HG03064 (cell line): Measurements from ENCODE around the gene PIPOX.

Experiments
- ATAC-seq: cut with Tn5 transposase; IDR thresholded peaks from one replicate; pipeline ENCODE4 v1.9.1; 2021; ENCODE audit warnings: low read depth; ENCODE audit not compliant: unreplicated experiment

PIPOX gene, protein sequence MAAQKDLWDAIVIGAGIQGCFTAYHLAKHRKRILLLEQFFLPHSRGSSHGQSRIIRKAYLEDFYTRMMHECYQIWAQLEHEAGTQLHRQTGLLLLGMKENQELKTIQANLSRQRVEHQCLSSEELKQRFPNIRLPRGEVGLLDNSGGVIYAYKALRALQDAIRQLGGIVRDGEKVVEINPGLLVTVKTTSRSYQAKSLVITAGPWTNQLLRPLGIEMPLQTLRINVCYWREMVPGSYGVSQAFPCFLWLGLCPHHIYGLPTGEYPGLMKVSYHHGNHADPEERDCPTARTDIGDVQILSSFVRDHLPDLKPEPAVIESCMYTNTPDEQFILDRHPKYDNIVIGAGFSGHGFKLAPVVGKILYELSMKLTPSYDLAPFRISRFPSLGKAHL

DNA sequence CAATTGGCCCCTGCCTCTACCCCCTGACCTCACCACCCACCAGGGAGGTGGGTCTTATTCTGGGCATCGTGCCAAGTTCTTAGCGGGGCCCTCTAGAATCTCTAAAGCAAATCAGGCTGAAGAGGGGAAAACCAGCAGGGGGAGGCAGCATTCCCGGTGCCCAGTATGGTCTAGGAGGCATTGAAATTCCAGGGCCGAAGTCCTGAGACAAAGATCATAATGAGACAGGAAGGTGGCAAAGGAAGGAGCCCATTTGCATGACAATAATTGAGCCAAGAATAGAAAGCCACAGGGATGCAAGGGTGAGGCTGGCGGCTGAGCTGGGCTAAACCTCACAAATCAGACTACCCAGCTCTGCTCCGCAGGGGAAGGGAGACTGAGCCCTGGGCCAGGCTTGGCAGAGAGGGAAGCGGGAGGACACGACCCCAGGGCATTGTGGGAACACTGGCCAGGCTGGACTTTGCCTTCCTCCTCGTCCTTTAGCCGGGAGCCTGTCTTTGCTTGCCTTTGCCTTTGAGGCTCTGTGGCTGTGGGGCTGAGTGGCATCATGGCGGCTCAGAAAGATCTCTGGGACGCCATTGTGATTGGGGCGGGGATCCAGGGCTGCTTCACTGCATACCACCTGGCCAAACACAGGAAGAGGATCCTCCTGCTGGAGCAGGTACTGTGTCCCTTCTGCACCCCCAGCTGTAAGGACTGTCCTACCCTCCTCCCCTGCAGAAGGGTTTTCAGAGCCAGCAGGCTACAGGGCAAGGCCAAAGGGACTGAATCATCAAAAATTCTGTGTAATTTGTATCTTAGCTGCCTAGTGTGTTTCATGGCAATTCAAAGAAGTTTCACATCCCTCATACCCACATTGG lies at the start of gene PIPOX:
TSS of gene PIPOX (plus strand) at position 463 of the 860 bp plus-strand sequence. CDS start at position 548, 85 bp downstream.
- ATAC-seq = no peak

DNA sequence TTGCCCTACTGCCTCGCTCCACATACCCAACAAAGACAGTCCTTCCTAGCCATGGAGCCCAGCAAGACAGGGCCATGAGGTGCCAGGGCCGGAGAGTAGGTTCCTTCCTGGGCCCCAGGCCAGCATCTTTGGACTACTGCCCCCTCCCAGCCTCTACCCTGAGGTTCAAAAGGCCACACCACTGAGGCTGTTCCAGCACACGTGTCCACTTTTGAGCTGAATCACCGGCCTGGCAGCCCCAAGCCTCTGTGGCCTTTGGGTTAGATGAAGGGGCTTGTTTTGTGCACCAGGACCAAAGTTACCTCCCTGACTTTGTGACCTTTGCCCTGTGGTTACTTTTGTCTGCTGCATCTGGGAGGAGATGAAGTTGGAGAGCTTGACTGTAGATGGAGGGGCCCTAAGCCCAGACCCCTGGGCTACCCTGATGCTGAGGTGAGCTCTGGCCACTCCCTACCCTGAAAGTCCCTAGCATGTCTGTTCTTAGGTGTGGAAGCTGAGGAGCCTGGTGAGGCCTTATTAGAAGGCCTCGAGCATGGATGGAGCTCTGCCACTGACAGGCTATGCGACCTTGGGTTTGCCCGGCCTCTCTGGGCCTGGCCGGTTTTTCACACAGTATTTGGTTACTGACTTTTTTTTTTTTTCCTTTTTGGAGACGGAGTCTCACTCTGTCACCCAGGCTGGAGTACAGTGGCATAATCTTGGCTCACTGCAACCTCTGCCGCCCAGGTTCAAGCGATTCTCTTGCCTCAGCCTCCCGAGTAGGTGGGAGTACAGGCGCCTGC lies 49.1 kb upstream of the PIPOX start:
- ATAC-seq = no peak

DNA sequence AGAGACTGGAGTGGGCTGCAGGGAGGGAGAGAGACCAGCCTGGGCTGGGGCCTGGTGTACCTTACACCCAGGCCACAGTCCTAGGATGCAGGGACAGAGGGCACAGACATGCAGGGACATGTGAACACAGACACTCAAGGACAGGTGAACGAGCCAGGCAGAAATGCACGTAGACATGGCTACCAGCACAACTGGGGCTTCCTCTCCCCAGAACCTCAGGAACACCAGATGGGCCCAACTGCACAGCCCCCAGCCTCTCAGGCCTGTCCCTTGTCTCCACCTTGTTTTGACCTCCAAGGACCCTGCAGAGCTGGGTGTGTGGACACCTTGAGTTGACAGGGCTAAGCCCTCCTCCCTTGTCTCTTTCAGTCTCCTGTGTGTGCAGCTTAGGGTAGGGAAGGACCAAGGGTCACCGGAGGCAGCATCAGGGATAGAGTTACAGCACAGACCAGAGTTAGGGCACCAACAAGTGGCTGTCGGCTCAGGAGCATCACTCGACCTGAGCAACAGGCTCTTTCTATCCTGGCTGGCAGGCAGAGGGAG lies 46.3 kb upstream of the PIPOX start:
- ATAC-seq = no peak

DNA sequence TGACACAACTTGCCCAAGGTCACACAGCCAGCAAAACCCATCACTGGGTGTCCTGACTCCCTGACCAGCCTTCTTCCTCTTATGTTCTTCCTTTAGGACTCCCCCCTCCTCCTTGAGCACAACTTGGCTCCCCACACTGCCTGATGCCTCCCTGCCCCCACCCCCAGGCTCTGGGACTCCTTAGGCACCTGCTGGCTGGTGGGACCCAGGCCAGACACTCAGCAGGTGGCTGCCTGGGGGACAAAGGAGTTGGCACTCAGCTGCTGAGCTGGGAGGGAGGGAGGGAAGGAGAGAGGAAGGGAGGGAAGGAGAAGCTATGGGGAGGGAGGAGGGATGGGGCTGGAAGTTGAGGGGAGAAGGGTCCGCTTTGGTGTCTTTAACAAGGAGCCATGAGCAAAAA lies 45.1 kb upstream of the PIPOX start:
- ATAC-seq = no peak

DNA sequence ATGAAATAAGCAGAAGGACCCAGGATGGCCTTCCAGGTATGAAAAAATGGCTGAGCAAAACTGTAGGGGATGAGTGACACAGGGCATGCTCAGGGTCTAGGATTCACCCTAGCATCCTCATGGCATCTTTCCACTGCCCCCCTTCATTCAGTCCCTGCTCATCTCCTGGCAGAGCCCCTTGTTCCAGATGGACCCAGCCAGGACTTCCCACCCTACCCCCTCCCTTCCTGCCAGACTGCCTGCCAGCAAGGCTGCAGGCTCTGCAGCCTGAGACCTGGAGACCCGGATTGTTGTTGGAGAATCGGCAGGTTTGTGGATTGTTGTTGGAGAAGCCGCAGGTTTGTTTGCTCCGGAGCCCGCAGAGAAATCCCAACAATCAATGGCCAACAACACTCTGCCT lies 43.7 kb upstream of the PIPOX start:
- no peak for ATAC-seq

DNA sequence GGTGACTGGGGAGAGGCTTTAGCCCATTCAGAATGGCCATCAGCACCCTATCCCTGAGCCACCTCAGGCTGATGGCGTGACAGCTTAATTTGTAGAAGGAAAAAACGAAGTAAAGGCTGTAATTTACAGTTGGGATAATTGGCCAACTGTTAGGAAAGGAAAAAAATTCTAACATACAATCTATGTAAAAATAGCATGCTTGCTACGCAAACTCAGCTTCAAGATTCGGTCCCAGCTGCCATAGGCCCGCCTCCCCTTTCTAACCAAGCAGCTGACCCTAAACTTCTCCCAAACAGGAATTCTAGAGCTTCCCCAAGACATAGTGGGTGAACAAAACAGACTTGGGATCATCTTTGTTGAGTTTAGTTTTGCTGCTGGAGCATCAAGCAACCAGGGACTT lies 42.0 kb upstream of the PIPOX start:
- no peak for ATAC-seq

DNA sequence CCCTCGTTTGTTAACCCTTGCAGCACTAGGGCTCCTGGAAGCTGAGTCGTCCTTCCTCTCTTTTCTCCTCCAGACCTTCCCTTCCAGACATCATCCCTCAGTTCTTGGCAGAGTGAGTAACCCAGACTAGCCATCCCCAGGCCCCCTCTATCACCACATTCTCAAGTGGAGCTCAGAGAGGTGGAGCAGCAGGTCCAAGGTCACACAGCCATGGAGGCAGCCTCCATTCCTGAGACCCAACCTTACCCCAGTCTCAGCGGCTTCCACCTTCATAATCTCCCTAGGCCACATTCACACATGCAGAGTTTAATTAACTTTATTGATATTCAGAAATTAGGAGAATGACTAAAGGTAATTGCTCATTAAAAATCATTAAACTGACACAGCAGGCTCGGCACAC lies 40.1 kb upstream of the PIPOX start:
- ATAC-seq = no peak

DNA sequence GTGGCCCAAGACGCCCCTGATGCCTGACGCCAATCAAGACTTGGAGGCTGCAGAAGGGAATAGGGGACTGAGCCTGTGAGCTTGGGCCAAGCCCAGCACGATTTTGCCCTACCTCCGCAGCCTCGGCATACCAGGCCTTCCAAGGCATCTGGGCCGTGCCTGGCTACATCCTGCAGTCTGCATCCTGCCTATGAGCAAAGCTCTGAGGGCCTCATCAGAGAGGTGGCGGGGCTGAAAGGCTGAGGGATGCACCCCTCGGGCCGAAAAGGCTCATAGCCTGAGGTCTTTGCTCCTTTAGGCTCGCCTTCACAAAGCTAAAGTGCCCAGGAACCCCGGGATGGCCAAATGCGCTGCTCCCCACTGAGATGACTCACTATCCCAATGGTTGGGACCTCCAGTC lies 39.7 kb upstream of the PIPOX start:
- ATAC-seq = no peak

DNA sequence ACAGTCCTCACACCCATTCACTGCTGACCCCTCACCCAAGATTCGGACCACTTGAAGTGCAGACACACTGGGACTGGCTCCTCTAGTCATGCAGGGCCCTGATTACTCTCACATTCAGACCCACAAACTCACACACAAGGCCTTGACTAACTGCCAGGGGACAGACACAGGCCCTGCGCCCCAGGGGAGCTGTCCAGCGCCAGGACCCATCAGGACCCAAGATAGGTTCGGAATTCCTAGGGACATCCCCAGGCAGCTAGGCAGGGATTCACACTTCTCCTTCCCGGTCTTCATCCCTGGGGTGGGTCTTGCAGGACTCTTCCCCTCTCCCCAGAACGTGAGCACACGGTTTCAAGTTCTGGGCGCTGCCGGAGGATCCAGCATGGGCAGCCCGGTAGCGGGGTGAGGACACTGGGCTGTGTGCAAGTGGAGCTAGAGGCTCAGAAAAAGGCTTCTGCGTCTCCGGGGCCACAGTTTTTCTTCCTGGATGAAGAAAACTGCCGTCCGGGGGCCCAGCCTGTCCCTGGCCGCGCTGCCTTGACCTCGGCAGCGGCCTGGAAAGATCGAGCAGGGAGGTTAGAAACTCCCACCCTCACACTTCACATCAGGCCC lies 38.8 kb upstream of the PIPOX start:
- ATAC-seq = no peak

DNA sequence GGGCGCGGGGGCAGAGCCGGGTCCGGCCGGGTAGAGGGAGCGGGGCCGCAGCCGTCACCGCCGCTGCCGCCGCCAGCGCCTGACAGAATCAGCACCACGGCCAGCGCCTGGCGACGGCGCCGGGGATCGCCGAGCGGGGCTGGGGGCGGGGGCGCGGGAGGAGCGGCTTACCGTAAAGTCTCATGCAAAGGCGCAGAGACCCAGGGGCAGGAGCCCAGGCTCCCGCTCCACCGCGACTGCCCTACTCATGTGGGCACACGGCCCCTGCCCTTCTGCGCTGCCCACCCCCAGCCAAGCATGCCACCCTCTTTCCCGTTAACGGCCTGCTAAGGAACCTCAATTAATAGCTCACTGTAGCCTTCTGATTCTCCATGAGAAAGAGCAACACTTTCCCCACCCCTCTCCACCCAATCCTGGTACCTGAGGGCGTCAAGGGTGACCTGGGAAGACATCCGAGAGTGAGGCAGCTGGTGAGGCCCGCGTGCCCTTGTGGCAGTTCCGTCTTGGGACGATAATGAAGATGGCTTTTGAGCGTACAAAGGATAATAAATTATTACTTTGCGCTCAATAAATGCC lies 36.9 kb upstream of the PIPOX start, which contains the start of gene SEZ6:
TSS of gene SEZ6 (minus strand) at position 98 of the 576 bp plus-strand sequence. CDS start 164 bp downstream, outside the sequence.
- no peak for ATAC-seq

DNA sequence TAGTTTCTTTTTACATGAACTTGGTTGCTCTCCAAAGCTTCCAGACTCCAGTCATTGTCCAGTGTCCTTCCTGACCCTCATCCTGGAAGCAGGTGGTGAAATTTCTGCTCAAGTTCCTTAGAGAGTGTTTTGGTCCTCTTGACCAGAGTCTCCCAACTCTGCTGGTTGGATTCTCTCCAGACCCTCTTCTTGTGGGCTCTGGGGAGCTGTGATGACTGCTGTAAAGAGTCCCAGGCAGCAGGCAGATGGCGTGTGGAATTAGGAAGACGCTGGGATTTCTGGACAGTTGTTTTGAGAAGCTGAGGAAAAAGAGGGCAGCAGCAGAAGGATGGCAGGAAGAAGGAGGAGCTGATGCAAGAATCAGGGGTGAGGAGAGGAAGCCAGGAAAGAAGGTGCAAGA lies 35.5 kb upstream of the PIPOX start:
- no peak for ATAC-seq

DNA sequence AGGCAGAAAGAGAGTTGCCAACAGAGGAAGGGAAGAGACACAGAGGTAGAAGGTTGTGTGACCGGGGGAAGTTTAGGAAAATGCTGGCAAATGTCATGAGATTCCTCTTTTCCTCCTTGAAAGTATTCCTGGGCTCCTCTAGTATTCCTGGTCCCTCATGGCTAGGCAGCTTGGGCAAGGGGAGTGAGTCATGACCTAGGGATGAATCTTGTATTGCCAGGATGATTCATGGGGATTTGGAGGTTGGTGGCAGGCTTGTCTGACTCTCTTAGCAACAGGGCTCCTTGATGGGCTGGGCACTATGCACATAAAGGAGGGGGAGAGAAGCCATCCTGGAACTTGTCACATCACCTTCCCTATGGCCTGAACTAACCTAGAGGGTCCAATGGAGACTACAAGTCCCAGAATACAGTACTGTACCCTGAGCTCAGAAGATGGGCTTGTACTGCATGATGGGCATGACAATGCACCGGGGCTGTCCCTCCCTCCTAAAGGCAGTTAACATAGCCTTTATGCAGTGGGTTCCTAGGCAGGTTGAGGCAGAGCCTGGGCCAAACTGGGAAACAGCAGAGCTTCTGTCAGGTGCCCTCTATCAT lies 35.0 kb upstream of the PIPOX start:
- no peak for ATAC-seq

DNA sequence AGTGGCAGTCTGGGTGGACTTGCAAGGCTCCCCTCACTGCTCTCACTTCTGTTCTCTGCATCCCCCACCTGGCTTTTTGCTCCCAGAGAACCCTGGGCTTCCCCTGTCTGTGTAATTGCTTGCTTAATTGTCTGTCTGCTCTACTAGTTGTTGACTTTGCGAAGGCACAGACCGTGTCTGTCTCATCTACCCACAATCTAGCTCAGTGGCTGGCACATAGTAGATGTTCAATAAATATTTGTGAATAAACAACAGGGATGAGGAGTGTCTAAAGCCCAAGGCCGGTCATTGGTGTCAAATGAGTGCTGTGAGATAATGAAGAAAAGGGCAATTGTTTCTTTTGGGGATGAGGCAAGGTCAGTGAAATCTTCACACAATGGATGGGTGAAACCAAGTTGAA lies 34.4 kb upstream of the PIPOX start:
- no peak for ATAC-seq

DNA sequence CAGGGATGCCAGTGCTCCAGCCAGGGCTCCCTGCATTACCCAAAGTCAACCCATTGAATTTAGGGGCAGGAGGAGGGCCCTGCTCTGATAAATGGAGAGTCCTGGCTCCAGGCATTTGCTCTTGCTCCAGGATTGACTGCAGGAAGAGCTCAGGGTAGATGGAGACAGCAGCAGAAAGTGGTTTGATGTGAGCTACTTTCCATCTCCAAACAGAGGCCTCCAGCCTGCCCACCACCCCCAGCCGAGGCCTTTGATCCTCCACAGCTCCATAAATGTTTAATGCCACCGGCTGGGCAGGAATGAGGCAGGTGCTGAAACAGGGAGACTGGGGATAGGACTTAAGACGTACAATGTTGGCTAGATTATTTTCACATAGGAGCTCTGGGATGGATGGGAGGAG lies 32.8 kb upstream of the PIPOX start:
- no peak for ATAC-seq

DNA sequence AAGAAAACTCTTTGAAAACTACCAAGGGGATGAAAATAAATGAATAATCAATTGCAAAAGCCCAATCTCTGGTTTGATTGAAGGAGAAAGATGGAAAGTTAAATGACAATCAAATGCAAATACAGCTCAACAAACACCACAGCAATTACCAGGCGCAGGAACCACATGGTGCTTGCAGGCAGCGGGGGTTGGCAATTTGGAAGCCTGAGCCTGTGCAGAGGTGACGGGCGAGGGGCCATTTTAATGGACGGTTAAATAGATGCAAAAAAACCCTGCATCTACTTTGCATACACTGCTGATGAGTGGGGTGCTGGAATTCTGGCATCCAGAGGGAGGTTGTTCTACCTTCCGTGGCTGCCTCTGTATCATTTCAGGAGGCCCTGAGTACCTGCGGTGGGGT lies 32.4 kb upstream of the PIPOX start:
- no peak for ATAC-seq

DNA sequence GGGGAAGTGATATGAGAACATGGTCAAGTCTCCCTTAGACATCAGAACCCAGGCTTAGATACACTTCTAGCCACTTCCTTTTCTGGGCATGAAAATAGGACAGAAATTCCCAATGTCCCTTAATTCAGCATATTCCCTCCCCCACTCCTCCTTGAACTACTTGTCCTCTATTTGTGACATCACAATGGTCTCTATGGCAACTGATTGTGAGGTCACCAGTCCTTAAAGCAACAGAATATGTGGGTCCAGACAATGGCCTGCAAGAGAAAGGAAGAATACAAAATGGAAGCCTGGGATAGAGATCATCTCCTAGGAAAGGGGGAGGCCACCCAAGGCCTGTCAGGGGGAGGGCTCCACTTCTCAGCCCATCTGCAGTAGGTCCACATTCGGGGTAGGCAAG lies 30.4 kb upstream of the PIPOX start:
- ATAC-seq = no peak

DNA sequence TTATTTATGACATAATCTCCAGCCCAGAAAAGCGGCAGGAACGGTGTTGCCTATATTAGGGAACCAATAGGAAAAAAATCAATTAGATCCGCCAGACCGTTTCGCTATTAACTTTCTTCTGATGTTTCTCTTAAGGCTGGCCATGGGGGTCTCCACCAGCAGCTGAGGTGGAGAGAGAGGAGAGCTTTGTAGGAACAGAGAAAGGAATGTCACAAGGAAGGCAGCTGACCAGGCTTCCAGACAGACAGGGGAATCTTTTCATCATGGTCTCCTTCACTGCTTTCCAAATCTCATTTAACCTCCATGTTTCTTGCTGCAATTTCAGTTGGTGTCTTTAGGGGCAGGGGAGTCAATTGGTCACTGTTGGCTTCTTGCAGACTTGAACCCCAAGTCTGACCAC lies 28.2 kb upstream of the PIPOX start:
- no peak for ATAC-seq

DNA sequence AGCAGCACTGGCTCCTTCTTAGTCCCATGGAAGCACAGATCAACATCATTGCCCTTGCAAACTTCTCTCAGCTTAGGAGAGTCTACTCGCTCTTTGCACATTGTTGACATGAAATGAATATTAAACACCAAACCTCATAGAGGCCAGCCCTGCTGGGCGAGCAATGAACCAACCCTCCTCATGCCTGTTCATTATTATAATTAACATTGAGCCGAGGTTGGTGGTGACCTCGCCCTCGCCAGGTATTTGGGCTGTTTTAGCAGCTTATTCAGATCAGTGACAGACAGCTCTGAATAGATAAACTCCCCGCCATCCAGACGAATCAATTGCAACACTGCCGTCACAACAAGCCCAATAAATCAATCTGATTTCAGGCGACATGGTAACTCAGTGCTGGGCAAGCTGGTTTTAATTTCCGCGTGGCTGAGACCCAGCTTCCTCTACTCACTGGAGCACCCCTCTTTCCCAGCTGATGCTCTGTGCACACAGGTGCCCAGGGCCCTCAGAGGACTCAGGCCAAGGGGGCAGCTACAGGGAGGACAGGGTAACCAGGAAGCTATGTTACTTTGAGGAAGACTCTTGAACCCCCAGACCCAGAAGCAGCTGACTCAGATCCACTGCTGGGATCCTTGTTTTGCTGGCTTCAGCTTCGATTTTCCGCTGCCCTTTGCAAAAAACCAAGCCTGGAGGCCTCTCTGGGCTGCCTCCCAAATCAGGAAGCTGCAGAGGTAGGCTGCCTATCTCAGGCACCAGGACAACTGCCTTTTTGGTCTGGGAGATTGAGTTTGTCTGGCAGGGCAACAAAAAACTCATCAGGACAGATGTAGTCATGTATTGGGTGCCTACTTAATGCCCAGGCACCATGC lies 26.4 kb upstream of the PIPOX start:
- no peak for ATAC-seq
